ENCODE results near the gene MAGEC3. TPM values are rescaled to one million over a fixed set of nuclear protein-coding genes. Genes with fewer than 3 reads are reported as not detected.
A peak's percentile ranks its signal among the peaks of the same experiment; 100 is the strongest.

The MAGEC3 gene, protein sequence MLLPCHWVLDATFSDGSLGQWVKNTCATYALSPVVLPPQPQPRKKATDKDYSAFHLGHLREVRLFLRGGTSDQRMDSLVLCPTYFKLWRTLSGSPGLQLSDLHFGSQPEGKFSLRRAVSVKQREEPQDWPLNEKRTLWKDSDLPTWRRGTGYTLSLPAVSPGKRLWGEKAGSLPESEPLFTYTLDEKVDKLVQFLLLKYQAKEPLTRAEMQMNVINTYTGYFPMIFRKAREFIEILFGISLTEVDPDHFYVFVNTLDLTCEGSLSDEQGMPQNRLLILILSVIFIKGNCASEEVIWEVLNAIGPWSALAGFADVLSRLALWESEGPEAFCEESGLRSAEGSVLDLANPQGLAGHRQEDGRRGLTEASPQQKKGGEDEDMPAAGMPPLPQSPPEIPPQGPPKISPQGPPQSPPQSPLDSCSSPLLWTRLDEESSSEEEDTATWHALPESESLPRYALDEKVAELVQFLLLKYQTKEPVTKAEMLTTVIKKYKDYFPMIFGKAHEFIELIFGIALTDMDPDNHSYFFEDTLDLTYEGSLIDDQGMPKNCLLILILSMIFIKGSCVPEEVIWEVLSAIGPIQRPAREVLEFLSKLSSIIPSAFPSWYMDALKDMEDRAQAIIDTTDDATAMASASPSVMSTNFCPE
- total RNA-seq (not detected), polyA plus RNA-seq (0.07 TPM)
- long read RNA-seq, donor 1, result 0 reads
- long read RNA-seq, donor 2, result 0 reads
- long read RNA-seq, donor 3, result 0 reads
- long read RNA-seq, donor 4, result 0 reads
- long read RNA-seq, donor 5, result 0 reads
- long read RNA-seq, donor 6, result 0 reads
- long read RNA-seq, donor 7, result 0 reads
- long read RNA-seq, donor 8, result 0 reads
- long read RNA-seq, donor 9, result 0 reads
- long read RNA-seq, donor 10, result 0 reads

- H3K27me3 ChIP-seq (ENCODE audit: control insufficient read depth in 2 of 2, insufficient read depth in 1 of 2, low read length in 1 of 2), result no peaks in the 10 kb centered on the region
- DNase-seq (ENCODE audit: low read depth in 6 of 9, low spot score in 9 of 9), result no peak
- H3K4me3 ChIP-seq (ENCODE audit: low read length in 2 of 2), result no peak within 1 kb of the TSS
- no peak within 1 kb of the TSS for H3K27ac ChIP-seq (ENCODE audit: low read depth in 1 of 2, low read length in 1 of 2)
- H3K4me1 ChIP-seq (ENCODE audit: control insufficient read depth in 2 of 2, insufficient read depth in 2 of 2, low read length in 2 of 2), result no peaks in the 10 kb centered on the region
- 89% methylated on average over 2 of the region's 2 CpGs for WGBS
- no peaks in the 10 kb centered on the region for H3K36me3 ChIP-seq (ENCODE audit: control insufficient read depth in 2 of 2, insufficient read depth in 2 of 2, low read length in 1 of 2)
- H3K9me3 ChIP-seq (ENCODE audit: control insufficient read depth in 2 of 2, insufficient read depth in 1 of 2, low read length in 1 of 2), result peaks cover 0 to 11% of the 10 kb centered on the region in 2 donors
These were observed at the start of gene MAGEC3 for GRCh38 chrX:141838016-141838415. Gene MAGEC3, plus strand, starts transcription at chrX:141838316. Its CDS starts 0 bp downstream, at chrX:141838316.

DNA sequence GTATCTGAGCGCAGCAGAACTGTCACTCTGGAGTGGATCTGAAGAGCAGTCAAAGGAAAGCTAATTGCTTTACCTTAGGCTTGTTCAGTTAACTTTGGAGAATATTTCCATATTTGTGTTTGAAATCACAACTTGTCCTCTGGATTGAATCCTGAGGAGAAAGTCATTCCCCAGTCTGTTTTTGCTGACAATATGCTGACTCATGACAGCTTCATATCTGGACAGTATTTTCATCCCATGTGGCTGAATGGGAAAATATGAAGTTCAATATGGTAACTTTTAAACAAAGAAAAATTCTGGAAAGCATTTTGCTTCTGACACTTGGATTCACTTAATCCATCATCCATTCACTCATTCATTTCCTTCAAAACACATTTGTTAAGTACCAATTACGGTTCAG is 46.3 kb upstream of the MAGEC3 start:
- Histone ChIP-seq H3K36me3 (ENCODE audit: control insufficient read depth in 2 of 2, insufficient read depth in 2 of 2, low read length in 1 of 2) (no peaks in the 10 kb centered on the region), H3K27me3 (ENCODE audit: control insufficient read depth in 2 of 2, insufficient read depth in 1 of 2, low read length in 1 of 2) (no peaks in the 10 kb centered on the region), H3K9me3 (ENCODE audit: control insufficient read depth in 2 of 2, insufficient read depth in 1 of 2, low read length in 1 of 2) (peaks cover 0 to 9% of the 10 kb centered on the region in 2 donors), H3K4me3 (ENCODE audit: low read length in 2 of 2) (no peak overlapping the region), H3K27ac (ENCODE audit: low read depth in 1 of 2, low read length in 1 of 2) (no peak overlapping the region), H3K4me1 (ENCODE audit: control insufficient read depth in 2 of 2, insufficient read depth in 2 of 2, low read length in 2 of 2) (no peaks in the 10 kb centered on the region)
- peak in 1 of 9 donors; percentile 3 for DNase-seq (ENCODE audit: low read depth in 6 of 9, low spot score in 9 of 9)
- 91% methylated on average over 2 of the region's 2 CpGs for WGBS

DNA sequence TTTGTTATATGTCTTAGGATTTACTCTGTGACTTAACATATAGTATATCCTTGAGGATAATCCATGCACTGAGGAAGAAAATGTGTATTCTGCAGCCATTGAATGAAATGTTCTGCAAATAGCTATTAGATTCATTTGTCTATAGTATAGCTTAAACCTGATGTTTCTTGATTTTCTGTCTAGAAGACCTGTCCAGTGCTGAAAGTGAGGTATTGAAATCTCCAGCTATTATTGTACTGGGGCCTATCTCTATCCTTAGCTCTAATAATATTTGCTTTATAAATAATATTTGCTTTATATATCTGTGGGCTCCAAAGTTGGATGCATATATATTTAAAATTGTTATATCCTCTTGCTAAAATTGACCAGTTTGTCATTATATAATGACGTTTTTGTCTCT is 26.7 kb upstream of the MAGEC3 start:
- H3K4me3 ChIP-seq (ENCODE audit: low read length in 2 of 2), result no peak overlapping the region
- no peaks in the 10 kb centered on the region for H3K4me1 ChIP-seq (ENCODE audit: control insufficient read depth in 2 of 2, insufficient read depth in 2 of 2, low read length in 2 of 2)
- H3K9me3 ChIP-seq (ENCODE audit: control insufficient read depth in 2 of 2, insufficient read depth in 1 of 2, low read length in 1 of 2), result no peaks in the 10 kb centered on the region
- H3K27ac ChIP-seq (ENCODE audit: low read depth in 1 of 2, low read length in 1 of 2), result no peak overlapping the region
- no peaks in the 10 kb centered on the region for H3K27me3 ChIP-seq (ENCODE audit: control insufficient read depth in 2 of 2, insufficient read depth in 1 of 2, low read length in 1 of 2)
- H3K36me3 ChIP-seq (ENCODE audit: control insufficient read depth in 2 of 2, insufficient read depth in 2 of 2, low read length in 1 of 2), result no peaks in the 10 kb centered on the region
- 85% methylated on average over 1 of the region's 1 CpG for WGBS
- no peak for DNase-seq (ENCODE audit: low read depth in 6 of 9, low spot score in 9 of 9)

GRCh38 chrX:141814213-141814857 is 23.8 kb upstream of the MAGEC3 start:
- WGBS, result 76% methylated on average over 2 of the region's 2 CpGs

DNA sequence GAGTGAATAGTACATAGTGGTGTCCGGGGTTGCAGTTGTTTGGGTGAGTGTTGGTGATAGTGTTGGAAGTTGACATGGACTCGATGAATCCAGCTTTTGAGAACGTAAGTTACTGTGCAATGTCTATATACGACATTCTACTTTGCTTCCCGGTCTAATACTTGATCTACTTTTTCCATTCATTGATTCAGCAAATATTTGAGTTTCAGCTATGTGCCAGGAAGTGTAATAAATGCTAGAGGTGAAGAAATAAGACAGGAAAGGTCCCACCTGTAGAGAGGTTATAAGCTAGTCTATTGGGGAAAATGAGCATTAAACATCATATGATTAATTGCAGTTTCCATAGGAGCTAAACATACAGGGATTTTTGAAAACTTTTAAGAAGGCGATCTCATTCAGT is 22.2 kb upstream of the MAGEC3 start:
- H3K36me3 ChIP-seq (ENCODE audit: control insufficient read depth in 2 of 2, insufficient read depth in 2 of 2, low read length in 1 of 2), result no peaks in the 10 kb centered on the region
- no peak overlapping the region for H3K4me3 ChIP-seq (ENCODE audit: low read length in 2 of 2)
- no peaks in the 10 kb centered on the region for H3K27me3 ChIP-seq (ENCODE audit: control insufficient read depth in 2 of 2, insufficient read depth in 1 of 2, low read length in 1 of 2)
- no peak overlapping the region for H3K27ac ChIP-seq (ENCODE audit: low read depth in 1 of 2, low read length in 1 of 2)
- WGBS, result 96% methylated on average over 6 of the region's 6 CpGs
- H3K4me1 ChIP-seq (ENCODE audit: control insufficient read depth in 2 of 2, insufficient read depth in 2 of 2, low read length in 2 of 2), result no peaks in the 10 kb centered on the region
- H3K9me3 ChIP-seq (ENCODE audit: control insufficient read depth in 2 of 2, insufficient read depth in 1 of 2, low read length in 1 of 2), result no peaks in the 10 kb centered on the region
- DNase-seq (ENCODE audit: low read depth in 6 of 9, low spot score in 9 of 9), result no peak

More at GRCh38 chrX:141814213-141814857, 23.8 kb upstream of the MAGEC3 start:
- no peak for DNase-seq (ENCODE audit: low read depth in 6 of 9, low spot score in 9 of 9)
- no peaks in the 10 kb centered on the region for H3K27me3 ChIP-seq (ENCODE audit: control insufficient read depth in 2 of 2, insufficient read depth in 1 of 2, low read length in 1 of 2)
- H3K9me3 ChIP-seq (ENCODE audit: control insufficient read depth in 2 of 2, insufficient read depth in 1 of 2, low read length in 1 of 2), result no peaks in the 10 kb centered on the region
- no peaks in the 10 kb centered on the region for H3K36me3 ChIP-seq (ENCODE audit: control insufficient read depth in 2 of 2, insufficient read depth in 2 of 2, low read length in 1 of 2)
- no peaks in the 10 kb centered on the region for H3K4me1 ChIP-seq (ENCODE audit: control insufficient read depth in 2 of 2, insufficient read depth in 2 of 2, low read length in 2 of 2)
- no peak overlapping the region for H3K4me3 ChIP-seq (ENCODE audit: low read length in 2 of 2)
- H3K27ac ChIP-seq (ENCODE audit: low read depth in 1 of 2, low read length in 1 of 2), result no peak overlapping the region

GRCh38 chrX:141832247-141832646 is 5.9 kb upstream of the MAGEC3 start:
- H3K36me3 ChIP-seq (ENCODE audit: control insufficient read depth in 2 of 2, insufficient read depth in 2 of 2, low read length in 1 of 2), result no peaks in the 10 kb centered on the region
- DNase-seq (ENCODE audit: low read depth in 6 of 9, low spot score in 9 of 9), result no peak
- WGBS, result 78% methylated on average over 3 of the region's 3 CpGs
- no peaks in the 10 kb centered on the region for H3K4me1 ChIP-seq (ENCODE audit: control insufficient read depth in 2 of 2, insufficient read depth in 2 of 2, low read length in 2 of 2)
- no peak overlapping the region for H3K4me3 ChIP-seq (ENCODE audit: low read length in 2 of 2)
- no peak overlapping the region for H3K27ac ChIP-seq (ENCODE audit: low read depth in 1 of 2, low read length in 1 of 2)
- no peaks in the 10 kb centered on the region for H3K27me3 ChIP-seq (ENCODE audit: control insufficient read depth in 2 of 2, insufficient read depth in 1 of 2, low read length in 1 of 2)
- peaks cover 0 to 5% of the 10 kb centered on the region in 2 donors for H3K9me3 ChIP-seq (ENCODE audit: control insufficient read depth in 2 of 2, insufficient read depth in 1 of 2, low read length in 1 of 2)

DNA sequence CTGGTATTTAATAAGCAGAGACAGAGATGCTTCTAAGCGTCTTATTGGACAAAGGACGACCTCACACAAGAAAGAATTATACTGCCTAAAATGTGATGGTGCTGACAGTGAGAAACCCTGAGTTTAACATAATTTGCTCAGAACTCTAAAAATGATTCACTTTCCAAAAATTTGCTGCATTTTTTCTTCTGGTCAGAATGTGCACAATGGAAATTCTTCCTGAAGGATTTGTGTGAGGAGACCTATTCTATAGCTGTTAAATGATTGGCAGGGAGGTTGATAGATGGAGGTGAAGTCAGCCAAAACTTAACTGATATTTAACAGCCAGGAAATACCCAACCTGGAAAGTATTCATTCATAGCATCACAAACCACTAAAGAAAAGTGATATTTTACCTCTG is 1.7 kb downstream of the MAGEC3 start:
- 93% methylated on average over 2 of the region's 2 CpGs for WGBS
- H3K4me1 ChIP-seq (ENCODE audit: control insufficient read depth in 2 of 2, insufficient read depth in 2 of 2, low read length in 2 of 2), result no peaks in the 10 kb centered on the region

DNA sequence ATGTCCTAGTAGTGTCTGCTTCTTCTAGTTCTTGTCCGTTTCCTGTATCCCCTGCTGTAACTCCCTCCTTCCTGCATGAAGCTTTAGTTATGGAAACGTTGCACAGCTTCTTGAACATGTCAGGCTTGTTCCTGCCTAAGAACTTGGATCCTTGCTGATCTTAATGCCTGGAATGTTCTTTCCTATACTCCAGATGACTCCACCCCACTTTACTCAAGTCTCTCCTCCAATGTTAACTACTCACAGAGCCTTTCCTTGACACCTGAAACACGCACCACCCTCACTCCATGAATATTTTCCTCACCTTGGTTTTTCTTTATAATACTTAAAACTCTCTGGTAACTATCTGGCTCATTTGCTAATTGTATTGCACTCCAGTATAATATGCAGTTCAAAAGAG is 19.4 kb downstream of the MAGEC3 start:
- Histone ChIP-seq H3K4me1 (ENCODE audit: control insufficient read depth in 2 of 2, insufficient read depth in 2 of 2, low read length in 2 of 2) (no peaks in the 10 kb centered on the region), H3K27me3 (ENCODE audit: control insufficient read depth in 2 of 2, insufficient read depth in 1 of 2, low read length in 1 of 2) (no peaks in the 10 kb centered on the region), H3K27ac (ENCODE audit: low read depth in 1 of 2, low read length in 1 of 2) (no peak overlapping the region), H3K4me3 (ENCODE audit: low read length in 2 of 2) (no peak overlapping the region), H3K36me3 (ENCODE audit: control insufficient read depth in 2 of 2, insufficient read depth in 2 of 2, low read length in 1 of 2) (no peaks in the 10 kb centered on the region), H3K9me3 (ENCODE audit: control insufficient read depth in 2 of 2, insufficient read depth in 1 of 2, low read length in 1 of 2) (no peaks in the 10 kb centered on the region)
- no peak for DNase-seq (ENCODE audit: low read depth in 6 of 9, low spot score in 9 of 9)
- WGBS, result 66% methylated on average over 3 of the region's 3 CpGs

More for the DNA sequence above, 1.7 kb downstream of the MAGEC3 start:
- peaks cover 0 to 11% of the 10 kb centered on the region in 2 donors for H3K9me3 ChIP-seq (ENCODE audit: control insufficient read depth in 2 of 2, insufficient read depth in 1 of 2, low read length in 1 of 2)
- DNase-seq (ENCODE audit: low read depth in 6 of 9, low spot score in 9 of 9), result no peak
- no peaks in the 10 kb centered on the region for H3K27me3 ChIP-seq (ENCODE audit: control insufficient read depth in 2 of 2, insufficient read depth in 1 of 2, low read length in 1 of 2)
- no peak overlapping the region for H3K27ac ChIP-seq (ENCODE audit: low read depth in 1 of 2, low read length in 1 of 2)
- no peaks in the 10 kb centered on the region for H3K36me3 ChIP-seq (ENCODE audit: control insufficient read depth in 2 of 2, insufficient read depth in 2 of 2, low read length in 1 of 2)
- no peak overlapping the region for H3K4me3 ChIP-seq (ENCODE audit: low read length in 2 of 2)

DNA sequence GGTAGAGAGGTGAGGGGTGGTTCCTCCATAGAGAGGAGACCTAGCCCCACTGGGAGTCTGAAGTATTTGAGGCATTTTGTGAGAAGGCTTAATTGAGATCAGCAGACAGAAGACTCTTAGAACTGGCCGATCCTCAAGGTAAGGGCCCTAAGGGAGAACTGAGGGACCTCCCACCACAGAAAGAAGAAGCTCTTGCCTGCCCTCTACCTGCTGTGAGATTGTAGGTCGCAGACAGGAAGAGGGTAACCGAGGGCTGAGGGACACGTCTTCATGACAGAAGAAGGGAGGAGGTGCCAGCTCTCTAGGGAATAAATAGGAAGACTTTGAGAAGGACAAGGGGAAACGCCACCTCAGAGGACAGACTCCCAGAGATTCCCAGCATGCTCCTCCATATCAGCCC is 41.5 kb downstream of the MAGEC3 start:
- Histone ChIP-seq H3K9me3 (ENCODE audit: control insufficient read depth in 2 of 2, insufficient read depth in 1 of 2, low read length in 1 of 2) (no peaks in the 10 kb centered on the region), H3K4me3 (ENCODE audit: low read length in 2 of 2) (no peak overlapping the region), H3K36me3 (ENCODE audit: control insufficient read depth in 2 of 2, insufficient read depth in 2 of 2, low read length in 1 of 2) (no peaks in the 10 kb centered on the region), H3K4me1 (ENCODE audit: control insufficient read depth in 2 of 2, insufficient read depth in 2 of 2, low read length in 2 of 2) (no peaks in the 10 kb centered on the region), H3K27ac (ENCODE audit: low read depth in 1 of 2, low read length in 1 of 2) (no peak overlapping the region), H3K27me3 (ENCODE audit: control insufficient read depth in 2 of 2, insufficient read depth in 1 of 2, low read length in 1 of 2) (no peaks in the 10 kb centered on the region)
- WGBS, result 69% methylated on average over 5 of the region's 5 CpGs
- DNase-seq (ENCODE audit: low read depth in 6 of 9, low spot score in 9 of 9), result no peak

Measured in thymus (tissue), 14 donors.